ENCODE measurements around the gene PRKCB. TPM values are rescaled to one million over a fixed set of nuclear protein-coding genes. Genes with fewer than 3 reads are reported as not detected.

The PRKCB gene
- total RNA-seq, 6 experiments from 2014 or later, result not detected

DNA sequence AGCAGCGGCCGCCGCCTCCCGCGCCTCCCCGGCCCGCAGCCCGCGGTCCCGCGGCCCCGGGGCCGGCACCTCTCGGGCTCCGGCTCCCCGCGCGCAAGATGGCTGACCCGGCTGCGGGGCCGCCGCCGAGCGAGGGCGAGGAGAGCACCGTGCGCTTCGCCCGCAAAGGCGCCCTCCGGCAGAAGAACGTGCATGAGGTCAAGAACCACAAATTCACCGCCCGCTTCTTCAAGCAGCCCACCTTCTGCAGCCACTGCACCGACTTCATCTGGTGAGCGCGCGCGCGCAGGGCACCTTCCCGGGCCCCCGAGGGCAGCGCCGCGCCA, 258 bp downstream of the PRKCB start:
- Mint-ChIP-seq H3K9me3 (peaks cover 15% of the 10 kb centered on the region), H3K27me3 (ENCODE audit: insufficient read depth) (peaks cover 9% of the 10 kb centered on the region), H3K36me3 (ENCODE audit: low read depth) (peaks cover 6% of the 10 kb centered on the region; the same call in 1 of the 2 replicates), H3K27ac (no peak overlapping the region), H3K4me3 (no peak overlapping the region), H3K4me1 (ENCODE audit: low read depth) (no peaks in the 10 kb centered on the region)
- TF ChIP-seq, protein P1, sequence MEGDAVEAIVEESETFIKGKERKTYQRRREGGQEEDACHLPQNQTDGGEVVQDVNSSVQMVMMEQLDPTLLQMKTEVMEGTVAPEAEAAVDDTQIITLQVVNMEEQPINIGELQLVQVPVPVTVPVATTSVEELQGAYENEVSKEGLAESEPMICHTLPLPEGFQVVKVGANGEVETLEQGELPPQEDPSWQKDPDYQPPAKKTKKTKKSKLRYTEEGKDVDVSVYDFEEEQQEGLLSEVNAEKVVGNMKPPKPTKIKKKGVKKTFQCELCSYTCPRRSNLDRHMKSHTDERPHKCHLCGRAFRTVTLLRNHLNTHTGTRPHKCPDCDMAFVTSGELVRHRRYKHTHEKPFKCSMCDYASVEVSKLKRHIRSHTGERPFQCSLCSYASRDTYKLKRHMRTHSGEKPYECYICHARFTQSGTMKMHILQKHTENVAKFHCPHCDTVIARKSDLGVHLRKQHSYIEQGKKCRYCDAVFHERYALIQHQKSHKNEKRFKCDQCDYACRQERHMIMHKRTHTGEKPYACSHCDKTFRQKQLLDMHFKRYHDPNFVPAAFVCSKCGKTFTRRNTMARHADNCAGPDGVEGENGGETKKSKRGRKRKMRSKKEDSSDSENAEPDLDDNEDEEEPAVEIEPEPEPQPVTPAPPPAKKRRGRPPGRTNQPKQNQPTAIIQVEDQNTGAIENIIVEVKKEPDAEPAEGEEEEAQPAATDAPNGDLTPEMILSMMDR (IDR thresholded peaks at IDR 0.05), result no peak
- no peak for DNase-seq

DNA sequence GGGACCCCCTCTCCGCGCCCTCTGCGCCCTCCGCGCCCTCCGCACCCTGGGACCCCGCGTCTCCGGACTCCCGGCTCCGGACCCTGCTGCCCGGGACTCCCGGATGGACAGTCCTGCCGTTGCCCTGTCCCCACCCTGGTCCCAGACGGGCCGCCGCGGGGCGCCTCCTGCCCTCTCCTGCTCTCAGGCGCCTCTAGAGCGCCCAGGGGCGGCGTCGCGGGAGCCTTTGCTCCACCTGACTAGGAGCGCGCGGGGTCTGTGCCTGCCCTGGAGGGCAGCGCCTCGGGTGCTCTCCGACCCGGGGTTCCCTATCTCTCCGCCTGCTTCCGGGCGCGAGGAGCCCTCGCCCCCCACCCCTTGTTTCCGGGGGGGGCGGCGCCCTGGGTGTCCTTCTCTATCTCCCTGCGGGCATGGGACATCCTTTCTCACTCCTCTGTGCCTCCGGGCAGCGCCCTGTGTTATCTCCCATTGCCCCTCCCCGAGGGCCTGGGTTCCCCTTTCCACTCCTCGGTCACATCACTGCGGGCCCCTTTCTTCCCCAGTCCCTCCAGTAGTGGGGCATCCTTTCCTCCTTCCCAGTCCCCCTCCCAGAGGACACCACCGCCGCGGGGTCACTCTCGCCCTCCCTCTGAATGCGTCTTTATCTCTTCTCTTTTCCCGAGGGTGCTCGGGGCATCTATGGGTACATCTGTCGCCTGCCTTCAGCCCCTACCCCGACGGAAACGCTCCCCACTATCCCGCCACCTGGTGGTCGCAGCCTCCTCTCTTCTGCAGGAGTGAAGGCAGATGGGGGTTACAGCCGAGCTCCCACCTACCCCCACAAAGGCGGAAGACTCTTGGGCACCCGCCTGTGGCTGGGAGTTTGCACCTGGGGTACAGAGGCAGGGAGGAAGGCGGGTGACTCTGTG, 875 bp downstream of the PRKCB start:
- no peak overlapping the region for H3K4me3 Mint-ChIP-seq
- TF ChIP-seq, protein P1 (IDR thresholded peaks at IDR 0.05), result no peak
- H3K9me3 Mint-ChIP-seq, result peaks cover 15% of the 10 kb centered on the region
- H3K27ac Mint-ChIP-seq, result no peak overlapping the region
- DNase-seq, result no peak
- peaks cover 6% of the 10 kb centered on the region; the same call in 1 of the 2 replicates for H3K36me3 Mint-ChIP-seq (ENCODE audit: low read depth)
- no peaks in the 10 kb centered on the region for H3K4me1 Mint-ChIP-seq (ENCODE audit: low read depth)
- H3K27me3 Mint-ChIP-seq (ENCODE audit: insufficient read depth), result peaks cover 9% of the 10 kb centered on the region

DNA sequence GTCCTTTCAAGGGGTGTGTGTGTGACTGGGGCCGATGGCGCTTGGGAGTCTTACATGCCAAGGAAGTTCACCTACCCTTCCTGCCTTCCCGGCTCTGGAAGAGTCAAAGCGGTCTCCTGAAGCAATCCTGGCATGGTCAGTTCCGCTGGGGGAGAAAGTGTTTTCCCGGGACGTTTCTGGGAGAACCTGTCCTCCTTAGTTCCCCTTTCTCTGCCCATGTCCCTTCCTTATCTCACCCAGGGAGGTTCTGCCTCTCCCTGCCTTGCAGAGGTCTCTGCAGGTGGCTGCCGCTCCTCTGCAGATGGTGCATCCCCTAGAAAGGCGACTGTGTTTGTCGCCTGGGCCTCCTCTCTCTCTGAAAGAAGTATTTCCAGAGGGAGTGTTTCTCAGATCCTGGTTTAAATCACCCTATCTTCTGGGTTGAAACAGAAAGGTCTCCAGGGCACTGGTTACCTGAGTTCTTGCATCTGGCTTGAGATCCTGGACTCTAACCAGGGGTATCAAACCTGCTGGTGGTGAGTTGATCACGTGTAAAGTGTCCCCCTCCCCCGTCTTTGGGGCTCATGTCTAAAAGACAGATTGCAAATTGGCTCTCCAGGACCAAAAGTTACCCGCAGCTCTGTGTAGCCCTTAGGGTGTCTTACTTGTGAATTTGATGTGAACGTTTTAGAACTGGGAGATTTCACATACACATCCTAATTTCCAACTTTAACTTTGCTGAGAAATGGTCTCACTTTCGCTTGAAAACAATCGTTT, 1.9 kb downstream of the PRKCB start:
- TF ChIP-seq, protein P1 (IDR thresholded peaks at IDR 0.05), result no peak
- no peak for DNase-seq
- H3K9me3 Mint-ChIP-seq, result peaks cover 15% of the 10 kb centered on the region
- peaks cover 9% of the 10 kb centered on the region for H3K27me3 Mint-ChIP-seq (ENCODE audit: insufficient read depth)
- peaks cover 6% of the 10 kb centered on the region; the same call in 1 of the 2 replicates for H3K36me3 Mint-ChIP-seq (ENCODE audit: low read depth)
- no peak overlapping the region for H3K4me3 Mint-ChIP-seq
- no peaks in the 10 kb centered on the region for H3K4me1 Mint-ChIP-seq (ENCODE audit: low read depth)
- H3K27ac Mint-ChIP-seq, result no peak overlapping the region

DNA sequence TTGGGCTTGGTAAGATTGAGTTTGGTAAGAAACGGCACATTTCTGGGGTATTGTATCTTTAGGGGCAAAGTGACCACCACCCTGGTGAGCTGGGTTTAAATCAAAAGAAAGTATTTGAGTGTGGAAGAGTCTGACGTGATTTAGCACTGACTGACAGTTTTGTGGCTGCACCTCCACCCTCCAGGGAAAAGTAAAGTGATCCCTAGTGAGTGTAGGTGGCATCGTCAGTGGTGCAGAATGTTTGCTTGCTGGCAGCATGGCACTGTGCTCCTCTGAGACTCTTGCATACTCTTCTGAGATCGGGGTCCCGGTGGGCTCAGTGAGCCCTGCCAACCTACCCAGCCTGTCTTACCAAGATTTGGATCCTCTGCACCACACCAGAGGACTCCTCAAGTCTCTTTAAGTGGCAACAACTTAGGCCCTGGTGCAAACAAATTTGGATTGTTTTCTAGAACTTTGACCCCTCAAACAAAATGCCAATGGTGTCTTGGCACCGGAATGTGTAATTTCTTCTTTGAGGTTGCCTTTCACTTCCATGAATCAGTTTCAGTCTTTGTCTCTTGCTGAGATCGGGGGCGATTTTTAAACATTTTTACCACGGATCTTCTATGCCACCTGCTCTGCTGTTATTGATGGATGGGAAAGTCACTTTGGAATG, 2.8 kb downstream of the PRKCB start:
- no peak overlapping the region for H3K4me3 Mint-ChIP-seq
- peaks cover 9% of the 10 kb centered on the region for H3K27me3 Mint-ChIP-seq (ENCODE audit: insufficient read depth)

DNA sequence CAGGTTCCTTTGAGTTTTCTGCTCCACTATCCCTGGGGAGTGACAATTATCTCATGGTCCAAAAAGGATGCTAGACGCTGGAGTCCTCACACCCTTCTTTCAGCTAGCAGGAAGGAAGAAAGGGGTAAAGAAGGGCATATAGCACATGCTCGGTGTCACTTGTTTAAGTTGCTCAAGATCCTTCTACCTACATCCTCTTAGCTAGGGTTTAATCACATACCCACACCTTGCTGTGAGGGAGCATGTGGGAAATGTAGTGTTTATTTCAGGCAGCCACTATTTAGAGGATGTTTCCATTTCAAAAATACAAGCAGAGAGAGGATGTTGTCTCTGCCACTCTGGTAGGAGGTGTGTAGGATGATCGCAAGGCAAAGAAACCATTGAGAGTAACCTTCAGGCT, 4.5 kb downstream of the PRKCB start:
- Mint-ChIP-seq H3K27ac (no peak overlapping the region), H3K4me1 (ENCODE audit: low read depth) (no peaks in the 10 kb centered on the region), H3K9me3 (peaks cover 6% of the 10 kb centered on the region), H3K36me3 (ENCODE audit: low read depth) (peaks cover 1% of the 10 kb centered on the region; the same call in 1 of the 2 replicates), H3K4me3 (no peak overlapping the region), H3K27me3 (ENCODE audit: insufficient read depth) (peaks cover 6% of the 10 kb centered on the region)
- DNase-seq, result no peak
- TF ChIP-seq, protein P1 (IDR thresholded peaks at IDR 0.05), result no peak

More for the DNA sequence above, 2.8 kb downstream of the PRKCB start:
- Mint-ChIP-seq H3K36me3 (ENCODE audit: low read depth) (peaks cover 6% of the 10 kb centered on the region; the same call in 1 of the 2 replicates), H3K27ac (no peak overlapping the region), H3K4me1 (ENCODE audit: low read depth) (no peaks in the 10 kb centered on the region), H3K9me3 (peaks cover 12% of the 10 kb centered on the region)
- no peak for DNase-seq
- TF ChIP-seq, protein P1 (IDR thresholded peaks at IDR 0.05), result no peak
